NT2/D1 (cell line): ENCODE measurements around the gene ELAVL4.

Source experiments
- SUZ12 ChIP-seq: IDR thresholded peaks from 2 replicates; pipeline ENCODE4 v1.6.1; 2011; ENCODE audit not compliant: insufficient read length, insufficient read depth; ENCODE audit errors: extremely low read depth
- YY1 ChIP-seq: IDR thresholded peaks from 2 replicates; pipeline ENCODE4 v1.6.1; 2011; ENCODE audit not compliant: insufficient read length, insufficient read depth

GRCh38 chr1:50209749-50210148 lies 101.0 kb downstream of the ELAVL4 start:
- TF ChIP-seq YY1 (no peak), SUZ12 (no peak)
